A375 (cell line): Measurements from ENCODE around the gene TEX50. TPM values are rescaled to one million over a fixed set of nuclear protein-coding genes. Genes with fewer than 3 reads are reported as not detected.

Experiments used
- total RNA-seq: library from RNA; depleted of rRNA; stranded (reverse); fragments of >200 nt; shearing (Covaris generic); gene quantifications from 2 replicates; pipeline ENCODE4 v1.2.3, GENCODE V29; 2014; rRNA removed

The TEX50 gene, protein sequence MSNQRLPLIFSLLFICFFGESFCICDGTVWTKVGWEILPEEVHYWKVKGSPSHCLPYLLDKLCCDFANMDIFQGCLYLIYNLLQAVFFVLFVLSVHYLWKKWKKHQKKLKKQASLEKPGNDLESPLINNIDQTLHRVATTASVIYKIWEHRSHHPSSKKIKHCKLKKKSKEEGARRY
- not detected in 2 replicates for total RNA-seq

GRCh38 chr1:173635116-173635515 is at the start of gene TEX50:
TEX50 (plus strand) TSS chr1:173635338; CDS start chr1:173635522, 184 bp downstream.

GRCh38 chr1:173603056-173603591 is 32.0 kb upstream of the TEX50 start, which contains the start of gene SLC9C2:
SLC9C2 (minus strand) TSS chr1:173603072; CDS start chr1:173601776, 1,296 bp downstream.

GRCh38 chr1:173669491-173669941 is 34.4 kb downstream of the TEX50 start, which contains the start of gene ANKRD45:
ANKRD45 (minus strand) TSS chr1:173669851; CDS start chr1:173659418, 10,433 bp downstream.

Other genes with a start within 250 kb of the TEX50 start
- 250 and 271 TPM in 2 replicates for gene PRDX6, start 158.0 kb upstream of the TEX50 start, total RNA-seq
- gene SLC9C2, start 32.3 kb upstream of the TEX50 start, total RNA-seq = 0.41 TPM in 1 of 2 replicates, not detected in the other
- 0.45 and 0.61 TPM in 2 replicates for gene ANKRD45, start 34.5 kb downstream of the TEX50 start, total RNA-seq
- 16.1 and 20.9 TPM in 2 replicates for gene KLHL20, start 79.6 kb downstream of the TEX50 start, total RNA-seq
- 49.9 and 50.6 TPM in 2 replicates for gene DARS2, start 189.3 kb downstream of the TEX50 start, total RNA-seq
- gene CENPL, start 189.5 kb downstream of the TEX50 start, total RNA-seq = 22.6 and 32.3 TPM in 2 replicates
- 758 and 872 TPM in 2 replicates for gene GAS5, start 232.7 kb downstream of the TEX50 start, total RNA-seq
- 5.2 and 5.4 TPM in 2 replicates for gene ZBTB37, start 233.0 kb downstream of the TEX50 start, total RNA-seq